Stimulated activated naive CD8-positive, alpha-beta T cell treated with anti-CD3 and anti-CD28 coated beads, Interleukin-15, Interleukin-2, amounts not matched to agents 100 ng/mL and 50 ng/mL, for 24 hours (primary cell): ENCODE results near the gene CELF2.

ENCODE experiments used
- H3K27ac Mint-ChIP-seq: one replicate; pipeline ENCODE4 v1.8.0; 2021; ENCODE audit warnings: mild to moderate bottlenecking, mixed read lengths
- H3K27me3 Mint-ChIP-seq: one replicate; pipeline ENCODE4 v1.8.0; 2021; ENCODE audit warnings: mixed read lengths
- H3K36me3 Mint-ChIP-seq: one replicate; pipeline ENCODE4 v1.8.0; 2021; ENCODE audit warnings: low read depth, mixed read lengths
- H3K4me1 Mint-ChIP-seq: one replicate; pipeline ENCODE4 v1.8.0; 2021; ENCODE audit warnings: low read depth, mixed read lengths
- H3K4me3 Mint-ChIP-seq: one replicate; pipeline ENCODE4 v1.8.0; 2021; ENCODE audit warnings: mild to moderate bottlenecking, mixed read lengths
- H3K9me3 Mint-ChIP-seq: one replicate; pipeline ENCODE4 v1.8.0; 2021; ENCODE audit warnings: mixed read lengths

CELF2 gene

GRCh38 chr10:11025978-11026377 is 8.3 kb downstream of the CELF2 start:
- H3K4me3 Mint-ChIP-seq: no peak overlapping the region
- H3K9me3 Mint-ChIP-seq: no peaks in the 10 kb centered on the region
- H3K27ac Mint-ChIP-seq: no peak overlapping the region
- H3K27me3 Mint-ChIP-seq: peaks cover 35% of the 10 kb centered on the region
- H3K4me1 Mint-ChIP-seq: no peaks in the 10 kb centered on the region
- no peaks in the 10 kb centered on the region for H3K36me3 Mint-ChIP-seq

- Mint-ChIP-seq H3K9me3 (no peaks in the 10 kb centered on the region), H3K4me1 (no peaks in the 10 kb centered on the region), H3K27ac (no peak overlapping the region), H3K27me3 (peaks cover 29% of the 10 kb centered on the region), H3K36me3 (no peaks in the 10 kb centered on the region), H3K4me3 (no peak overlapping the region)
These were observed 9.1 kb downstream of the CELF2 start for GRCh38 chr10:11026773-11027172.

- Mint-ChIP-seq H3K9me3 (no peaks in the 10 kb centered on the region), H3K4me3 (no peak overlapping the region), H3K27me3 (peaks cover 21% of the 10 kb centered on the region), H3K4me1 (no peaks in the 10 kb centered on the region), H3K36me3 (no peaks in the 10 kb centered on the region), H3K27ac (no peak overlapping the region)
These were observed 17.1 kb downstream of the CELF2 start for GRCh38 chr10:11034762-11035161.

GRCh38 chr10:11035301-11035991 is 17.8 kb downstream of the CELF2 start:
- Mint-ChIP-seq H3K27ac (no peak overlapping the region), H3K27me3 (peaks cover 21% of the 10 kb centered on the region)

GRCh38 chr10:11036424-11037011 is 18.8 kb downstream of the CELF2 start:
- Mint-ChIP-seq H3K27me3 (peaks cover 21% of the 10 kb centered on the region), H3K27ac (no peak overlapping the region), H3K36me3 (no peaks in the 10 kb centered on the region)

More at GRCh38 chr10:11035301-11035991, 17.8 kb downstream of the CELF2 start:
- Mint-ChIP-seq H3K4me3 (no peak overlapping the region), H3K36me3 (no peaks in the 10 kb centered on the region), H3K9me3 (no peaks in the 10 kb centered on the region), H3K4me1 (no peaks in the 10 kb centered on the region)

GRCh38 chr10:11037991-11038390 is 20.3 kb downstream of the CELF2 start:
- Mint-ChIP-seq H3K36me3 (no peaks in the 10 kb centered on the region), H3K4me1 (no peaks in the 10 kb centered on the region), H3K27me3 (peaks cover 19% of the 10 kb centered on the region), H3K27ac (no peak overlapping the region), H3K9me3 (no peaks in the 10 kb centered on the region), H3K4me3 (no peak overlapping the region)

More at GRCh38 chr10:11036424-11037011, 18.8 kb downstream of the CELF2 start:
- H3K4me1 Mint-ChIP-seq: no peaks in the 10 kb centered on the region
- H3K9me3 Mint-ChIP-seq: no peaks in the 10 kb centered on the region
- H3K4me3 Mint-ChIP-seq: no peak overlapping the region

GRCh38 chr10:11042357-11042756 is 24.7 kb downstream of the CELF2 start:
- Mint-ChIP-seq H3K4me1 (no peaks in the 10 kb centered on the region), H3K9me3 (no peaks in the 10 kb centered on the region)

GRCh38 chr10:11043039-11043438 is 25.4 kb downstream of the CELF2 start:
- Mint-ChIP-seq H3K27ac (no peak overlapping the region), H3K4me1 (no peaks in the 10 kb centered on the region), H3K27me3 (peaks cover 9% of the 10 kb centered on the region), H3K36me3 (no peaks in the 10 kb centered on the region), H3K4me3 (no peak overlapping the region), H3K9me3 (no peaks in the 10 kb centered on the region)

More at GRCh38 chr10:11042357-11042756, 24.7 kb downstream of the CELF2 start:
- Mint-ChIP-seq H3K36me3 (no peaks in the 10 kb centered on the region), H3K27ac (no peak overlapping the region), H3K4me3 (no peak overlapping the region), H3K27me3 (peaks cover 10% of the 10 kb centered on the region)

GRCh38 chr10:11043446-11044127 is 25.9 kb downstream of the CELF2 start:
- Mint-ChIP-seq H3K36me3 (no peaks in the 10 kb centered on the region), H3K4me1 (no peaks in the 10 kb centered on the region), H3K27ac (no peak overlapping the region), H3K9me3 (no peaks in the 10 kb centered on the region), H3K27me3 (peaks cover 9% of the 10 kb centered on the region), H3K4me3 (no peak overlapping the region)

GRCh38 chr10:11045487-11045886 is 27.8 kb downstream of the CELF2 start:
- Mint-ChIP-seq H3K36me3 (no peaks in the 10 kb centered on the region), H3K9me3 (no peaks in the 10 kb centered on the region), H3K4me3 (no peak overlapping the region), H3K4me1 (no peaks in the 10 kb centered on the region), H3K27ac (no peak overlapping the region), H3K27me3 (peaks cover 9% of the 10 kb centered on the region)

- no peaks in the 10 kb centered on the region for H3K9me3 Mint-ChIP-seq
- H3K27me3 Mint-ChIP-seq: peaks cover 9% of the 10 kb centered on the region
- no peak overlapping the region for H3K27ac Mint-ChIP-seq
- H3K36me3 Mint-ChIP-seq: no peaks in the 10 kb centered on the region
- no peak overlapping the region for H3K4me3 Mint-ChIP-seq
- no peaks in the 10 kb centered on the region for H3K4me1 Mint-ChIP-seq
These were observed 28.5 kb downstream of the CELF2 start for GRCh38 chr10:11045995-11046775.

- H3K9me3 Mint-ChIP-seq: no peaks in the 10 kb centered on the region
- no peak overlapping the region for H3K27ac Mint-ChIP-seq
- no peaks in the 10 kb centered on the region for H3K4me1 Mint-ChIP-seq
- peaks cover 9% of the 10 kb centered on the region for H3K27me3 Mint-ChIP-seq
- H3K36me3 Mint-ChIP-seq: no peaks in the 10 kb centered on the region
- H3K4me3 Mint-ChIP-seq: no peak overlapping the region
These were observed 29.1 kb downstream of the CELF2 start for GRCh38 chr10:11046776-11047160.

- no peaks in the 10 kb centered on the region for H3K36me3 Mint-ChIP-seq
- no peaks in the 10 kb centered on the region for H3K9me3 Mint-ChIP-seq
- H3K27ac Mint-ChIP-seq: no peak overlapping the region
- H3K4me1 Mint-ChIP-seq: no peaks in the 10 kb centered on the region
- H3K4me3 Mint-ChIP-seq: no peak overlapping the region
- H3K27me3 Mint-ChIP-seq: peaks cover 5% of the 10 kb centered on the region
These were observed 31.1 kb downstream of the CELF2 start for GRCh38 chr10:11048707-11049278.

GRCh38 chr10:11049806-11050205 is 32.1 kb downstream of the CELF2 start:
- H3K4me1 Mint-ChIP-seq: no peaks in the 10 kb centered on the region
- no peaks in the 10 kb centered on the region for H3K9me3 Mint-ChIP-seq
- no peak overlapping the region for H3K4me3 Mint-ChIP-seq
- no peaks in the 10 kb centered on the region for H3K36me3 Mint-ChIP-seq
- H3K27ac Mint-ChIP-seq: no peak overlapping the region
- peaks cover 2% of the 10 kb centered on the region for H3K27me3 Mint-ChIP-seq
